NCI-H345 treated with DMSO at 0.1 percent for 48 hours (cell line): ENCODE measurements around the gene ARMH4.

Experiments
- DNase-seq: peaks from one replicate; lab custom pipeline; 2025; ENCODE audit not compliant: unreplicated experiment; lab: John Stamatoyannopoulos, UW

The ARMH4 gene

GRCh38 chr14:58059126-58059525 lies 92.9 kb downstream of the ARMH4 start:
- DNase-seq: no peak

GRCh38 chr14:58055497-58056010 lies 96.5 kb downstream of the ARMH4 start:
- no peak for DNase-seq

- no peak for DNase-seq
Observed at GRCh38 chr14:58054100-58054499, 97.9 kb downstream of the ARMH4 start.

GRCh38 chr14:58048219-58048618 lies 103.8 kb downstream of the ARMH4 start:
- no peak for DNase-seq

GRCh38 chr14:58027904-58028303 lies 124.1 kb downstream of the ARMH4 start:
- DNase-seq: no peak

- DNase-seq: no peak
Observed at GRCh38 chr14:58026967-58027366, 125.0 kb downstream of the ARMH4 start.

GRCh38 chr14:58026219-58026618 lies 125.8 kb downstream of the ARMH4 start:
- no peak for DNase-seq

GRCh38 chr14:58014778-58015177 lies 137.2 kb downstream of the ARMH4 start:
- DNase-seq: no peak

- no peak for DNase-seq
Observed at GRCh38 chr14:58002618-58003017, 149.4 kb downstream of the ARMH4 start.

GRCh38 chr14:57999979-58000378 lies 152.0 kb downstream of the ARMH4 start:
- DNase-seq: no peak

- no peak for DNase-seq
Observed at GRCh38 chr14:57999471-57999870, 152.5 kb downstream of the ARMH4 start.

- DNase-seq: no peak
Observed at GRCh38 chr14:57998766-57999165, 153.2 kb downstream of the ARMH4 start.

- DNase-seq: no peak
Observed at GRCh38 chr14:57991353-57991752, 160.7 kb downstream of the ARMH4 start.

GRCh38 chr14:57988445-57988844 lies 163.6 kb downstream of the ARMH4 start:
- no peak for DNase-seq

- no peak for DNase-seq
Observed at GRCh38 chr14:57987596-57988300, 164.3 kb downstream of the ARMH4 start.

GRCh38 chr14:57987051-57987450 lies 165.0 kb downstream of the ARMH4 start:
- DNase-seq: no peak

- no peak for DNase-seq
Observed at GRCh38 chr14:57982804-57983634, 169.0 kb downstream of the ARMH4 start.

- DNase-seq: no peak
Observed at GRCh38 chr14:57981817-57982560, 170.0 kb downstream of the ARMH4 start.

GRCh38 chr14:57979376-57980048 lies 172.5 kb downstream of the ARMH4 start:
- no peak for DNase-seq

- DNase-seq: no peak
Observed at GRCh38 chr14:57976701-57977100, 175.3 kb downstream of the ARMH4 start.

- no peak for DNase-seq
Observed at GRCh38 chr14:57974896-57975295, 177.1 kb downstream of the ARMH4 start.
